Nephron (organoid): ENCODE data around the gene ASB5.
"Not testable (repeated sequence)": the region's sequence is repeated elsewhere in the genome, so short reads cannot be mapped to it uniquely, and the experiment has no call there.

Experiments
- H3K27ac Mint-ChIP-seq, 3 experiments: 2 replicates each; pipeline ENCODE4 v1.8.0; 2020; ENCODE audit warnings: mixed read lengths in 3 of 3, mild to moderate bottlenecking in 2 of 3, moderate library complexity in 1 of 3
- H3K27me3 Mint-ChIP-seq: 2 replicates; pipeline ENCODE4 v1.8.0; 2021; ENCODE audit warnings: low read depth, mild to moderate bottlenecking, moderate library complexity, mixed read lengths
- H3K36me3 Mint-ChIP-seq: 2 replicates; pipeline ENCODE4 v1.8.0; 2020; ENCODE audit warnings: low read depth, mixed read lengths
- H3K4me1 Mint-ChIP-seq: 2 replicates; pipeline ENCODE4 v1.8.0; 2020; ENCODE audit warnings: mixed read lengths
- H3K4me3 Mint-ChIP-seq, 3 experiments: 2 replicates each; pipeline ENCODE4 v1.8.0; 2020; ENCODE audit warnings: mild to moderate bottlenecking in 3 of 3, mixed read lengths in 3 of 3, moderate library complexity in 2 of 3
- H3K9me3 Mint-ChIP-seq: 2 replicates; pipeline ENCODE4 v1.8.0; 2020; ENCODE audit warnings: mixed read lengths
- TF ChIP-seq, protein P1 (sequence below), 3 experiments: fragments of 200-600 bp; sonication (generic); IDR thresholded peaks; one replicate each; pipeline ENCODE4 v1.5.0; 2021; ENCODE audit warnings: antibody characterized with exemption in 3 of 3; ENCODE audit not compliant: unreplicated experiment in 3 of 3

Gene ASB5

DNA sequence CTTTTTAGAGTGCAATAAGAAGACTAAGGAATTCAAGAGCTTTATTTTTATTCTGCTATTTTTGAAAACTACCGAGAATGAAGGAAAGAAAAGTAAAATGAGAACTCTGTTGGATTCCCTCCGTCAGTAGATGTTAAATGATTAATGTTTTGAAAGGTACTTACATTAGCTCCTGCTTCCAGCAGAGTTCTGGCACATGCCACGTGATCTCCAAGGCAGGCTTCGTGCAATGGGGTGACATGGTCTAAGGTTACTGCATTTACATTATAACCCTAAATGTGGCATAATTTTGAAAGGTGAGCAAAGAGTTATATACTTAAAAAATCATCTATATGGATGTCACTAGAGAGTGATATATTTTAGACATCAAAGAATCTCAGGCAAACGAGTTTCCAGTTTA lies 46.9 kb downstream of the ASB5 start:
- Mint-ChIP-seq H3K27ac (no peak overlapping the region), H3K4me1 (no peaks in the 10 kb centered on the region), H3K4me3 (no peak overlapping the region), H3K36me3 (no peaks in the 10 kb centered on the region), H3K9me3 (no peaks in the 10 kb centered on the region), H3K27me3 (no peaks in the 10 kb centered on the region)
- TF ChIP-seq, protein P1, sequence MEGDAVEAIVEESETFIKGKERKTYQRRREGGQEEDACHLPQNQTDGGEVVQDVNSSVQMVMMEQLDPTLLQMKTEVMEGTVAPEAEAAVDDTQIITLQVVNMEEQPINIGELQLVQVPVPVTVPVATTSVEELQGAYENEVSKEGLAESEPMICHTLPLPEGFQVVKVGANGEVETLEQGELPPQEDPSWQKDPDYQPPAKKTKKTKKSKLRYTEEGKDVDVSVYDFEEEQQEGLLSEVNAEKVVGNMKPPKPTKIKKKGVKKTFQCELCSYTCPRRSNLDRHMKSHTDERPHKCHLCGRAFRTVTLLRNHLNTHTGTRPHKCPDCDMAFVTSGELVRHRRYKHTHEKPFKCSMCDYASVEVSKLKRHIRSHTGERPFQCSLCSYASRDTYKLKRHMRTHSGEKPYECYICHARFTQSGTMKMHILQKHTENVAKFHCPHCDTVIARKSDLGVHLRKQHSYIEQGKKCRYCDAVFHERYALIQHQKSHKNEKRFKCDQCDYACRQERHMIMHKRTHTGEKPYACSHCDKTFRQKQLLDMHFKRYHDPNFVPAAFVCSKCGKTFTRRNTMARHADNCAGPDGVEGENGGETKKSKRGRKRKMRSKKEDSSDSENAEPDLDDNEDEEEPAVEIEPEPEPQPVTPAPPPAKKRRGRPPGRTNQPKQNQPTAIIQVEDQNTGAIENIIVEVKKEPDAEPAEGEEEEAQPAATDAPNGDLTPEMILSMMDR (IDR thresholded peaks at IDR 0.05; ENCODE audit: unreplicated experiment in 3 of 3), result no peak

DNA sequence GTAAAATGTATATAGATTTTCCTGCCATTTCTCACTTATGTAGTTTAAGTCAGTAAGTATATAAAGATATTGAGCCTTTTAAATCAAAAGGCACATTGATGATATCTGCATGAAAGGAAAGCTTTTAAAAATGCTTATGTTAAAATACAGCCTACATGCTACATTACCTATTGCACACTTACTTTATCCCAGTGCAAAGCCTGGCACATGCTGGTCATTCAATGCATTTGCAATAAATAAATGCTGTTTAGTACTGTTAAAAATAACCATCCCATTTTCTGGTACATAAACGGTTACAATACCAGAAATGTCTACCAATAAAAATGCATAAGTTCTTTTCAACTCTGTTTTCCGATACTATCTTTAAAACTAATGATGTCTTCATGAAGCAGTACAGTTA lies 51.5 kb downstream of the ASB5 start:
- Mint-ChIP-seq H3K4me3 (no peak overlapping the region), H3K27me3 (no peaks in the 10 kb centered on the region), H3K36me3 (no peaks in the 10 kb centered on the region), H3K9me3 (peaks cover 2% of the 10 kb centered on the region), H3K4me1 (no peaks in the 10 kb centered on the region), H3K27ac (no peak overlapping the region)
- TF ChIP-seq, protein P1 (IDR thresholded peaks at IDR 0.05; ENCODE audit: unreplicated experiment in 3 of 3), result no peak

DNA sequence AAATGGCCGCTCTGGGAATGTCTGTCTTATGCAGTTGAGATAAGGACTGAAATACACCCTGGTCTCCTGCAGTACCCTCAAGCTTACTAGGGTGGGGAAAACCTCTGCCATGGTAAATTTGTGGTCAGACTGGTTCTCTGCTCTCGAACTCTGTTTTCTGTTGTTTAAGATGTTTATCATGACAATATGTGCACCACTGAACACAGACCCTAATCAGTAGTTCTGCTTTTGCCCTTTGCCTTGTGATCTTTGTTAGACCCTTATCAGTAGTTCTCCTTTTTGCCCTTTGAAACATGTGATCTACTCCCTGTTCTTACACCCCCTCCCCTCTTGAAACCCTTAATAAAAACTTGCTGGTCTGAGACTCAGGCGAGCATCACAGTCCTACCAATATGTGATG lies 56.7 kb downstream of the ASB5 start:
- H3K4me1 Mint-ChIP-seq, H3K27ac Mint-ChIP-seq, H3K9me3 Mint-ChIP-seq, H3K4me3 Mint-ChIP-seq, H3K36me3 Mint-ChIP-seq: not testable (repeated sequence)
- H3K27me3 Mint-ChIP-seq, result peaks cover 14% of the 10 kb centered on the region

DNA sequence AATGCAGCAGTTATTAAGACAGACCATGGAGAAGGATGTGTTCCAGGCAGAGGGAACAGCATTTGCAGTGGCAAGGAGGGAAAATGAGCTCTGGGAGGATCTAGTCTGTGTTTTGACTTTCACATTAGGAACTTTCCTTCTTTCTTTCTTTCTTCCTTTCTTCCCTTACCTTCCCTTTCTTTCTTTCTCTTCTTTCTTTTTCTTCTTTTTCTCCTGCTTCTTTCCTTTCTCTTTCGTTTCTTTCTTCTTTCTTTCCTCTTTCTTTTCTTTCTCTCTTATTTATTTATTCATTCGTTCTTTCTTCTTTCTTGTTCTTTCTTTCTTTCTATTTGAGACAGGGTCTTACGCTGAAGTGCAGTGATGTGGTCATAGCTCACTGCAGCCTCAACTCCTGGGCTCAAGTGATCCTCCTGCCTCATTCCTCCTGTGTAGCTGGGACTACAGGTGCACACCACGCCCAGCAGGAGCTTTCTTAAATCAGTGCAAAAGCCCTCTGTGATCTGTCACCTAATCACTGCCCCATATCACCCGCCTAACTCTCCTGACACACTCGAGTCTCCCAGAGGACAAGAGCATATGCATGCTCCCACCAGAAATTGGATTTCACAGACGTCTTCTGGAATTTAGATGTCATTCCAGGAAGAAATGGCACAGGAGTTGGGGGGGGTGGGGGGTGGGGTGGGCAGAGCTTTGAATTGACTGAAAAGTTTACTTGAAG lies 58.3 kb downstream of the ASB5 start:
- Mint-ChIP-seq H3K4me3 (no peak overlapping the region), H3K27ac (no peak overlapping the region), H3K36me3 (no peaks in the 10 kb centered on the region), H3K4me1 (no peaks in the 10 kb centered on the region), H3K9me3 (peaks cover 8% of the 10 kb centered on the region), H3K27me3 (peaks cover 18% of the 10 kb centered on the region)
- TF ChIP-seq, protein P1 (IDR thresholded peaks at IDR 0.05; ENCODE audit: unreplicated experiment in 3 of 3), result no peak

DNA sequence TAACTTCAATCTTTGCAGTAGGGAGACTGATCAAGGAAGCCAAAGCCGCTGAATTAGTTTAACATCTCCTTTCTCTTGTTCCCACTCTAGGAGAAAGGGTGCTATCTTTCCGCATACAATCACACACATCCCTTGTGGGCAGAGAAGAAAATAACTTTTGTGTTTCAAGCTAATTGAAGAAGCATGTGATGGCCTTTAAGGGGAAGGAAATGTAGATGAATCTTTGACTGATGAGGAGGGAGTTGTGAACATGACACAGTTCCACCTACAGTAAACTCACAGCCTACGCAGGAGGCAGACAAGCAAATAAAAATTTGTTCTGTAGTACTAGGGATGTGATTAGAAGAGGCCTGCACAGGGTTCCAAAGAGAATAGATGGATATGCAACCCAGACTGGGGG lies 58.9 kb downstream of the ASB5 start:
- H3K4me1 Mint-ChIP-seq, result no peaks in the 10 kb centered on the region
- H3K27ac Mint-ChIP-seq, result no peak overlapping the region
- H3K4me3 Mint-ChIP-seq, result no peak overlapping the region
- peaks cover 18% of the 10 kb centered on the region for H3K27me3 Mint-ChIP-seq
- no peaks in the 10 kb centered on the region for H3K36me3 Mint-ChIP-seq
- H3K9me3 Mint-ChIP-seq, result peaks cover 8% of the 10 kb centered on the region
- TF ChIP-seq, protein P1 (IDR thresholded peaks at IDR 0.05; ENCODE audit: unreplicated experiment in 3 of 3), result no peak

DNA sequence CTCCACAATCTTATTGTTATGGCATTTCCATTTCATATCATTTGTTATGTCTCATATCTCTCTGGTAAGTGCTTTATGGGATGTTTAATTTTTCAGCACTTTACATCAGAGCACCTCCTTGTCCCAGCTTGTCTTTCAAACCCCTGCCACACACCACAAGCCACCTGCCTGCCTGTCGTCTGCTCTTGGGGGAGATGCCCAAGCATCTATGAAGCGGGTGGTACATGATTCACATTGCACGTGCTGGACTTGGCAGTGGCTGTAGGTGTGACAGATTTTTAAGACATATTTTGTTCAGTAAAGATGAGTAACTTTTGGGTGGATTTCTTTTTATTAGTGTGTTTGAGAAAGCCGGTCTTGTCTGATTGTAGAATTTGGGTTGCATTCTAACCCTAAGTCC lies 59.5 kb downstream of the ASB5 start:
- no peaks in the 10 kb centered on the region for H3K4me1 Mint-ChIP-seq
- H3K36me3 Mint-ChIP-seq, result no peaks in the 10 kb centered on the region
- peaks cover 18% of the 10 kb centered on the region for H3K27me3 Mint-ChIP-seq
- no peak overlapping the region for H3K4me3 Mint-ChIP-seq
- TF ChIP-seq, protein P1 (IDR thresholded peaks at IDR 0.05; ENCODE audit: unreplicated experiment in 3 of 3), result no peak
- H3K9me3 Mint-ChIP-seq, result peaks cover 8% of the 10 kb centered on the region
- no peak overlapping the region for H3K27ac Mint-ChIP-seq
